Measurements from ENCODE around the gene CHRNA9.
A peak's percentile ranks its signal among the peaks of the same experiment; 100 is the strongest.

The CHRNA9 gene

DNA sequence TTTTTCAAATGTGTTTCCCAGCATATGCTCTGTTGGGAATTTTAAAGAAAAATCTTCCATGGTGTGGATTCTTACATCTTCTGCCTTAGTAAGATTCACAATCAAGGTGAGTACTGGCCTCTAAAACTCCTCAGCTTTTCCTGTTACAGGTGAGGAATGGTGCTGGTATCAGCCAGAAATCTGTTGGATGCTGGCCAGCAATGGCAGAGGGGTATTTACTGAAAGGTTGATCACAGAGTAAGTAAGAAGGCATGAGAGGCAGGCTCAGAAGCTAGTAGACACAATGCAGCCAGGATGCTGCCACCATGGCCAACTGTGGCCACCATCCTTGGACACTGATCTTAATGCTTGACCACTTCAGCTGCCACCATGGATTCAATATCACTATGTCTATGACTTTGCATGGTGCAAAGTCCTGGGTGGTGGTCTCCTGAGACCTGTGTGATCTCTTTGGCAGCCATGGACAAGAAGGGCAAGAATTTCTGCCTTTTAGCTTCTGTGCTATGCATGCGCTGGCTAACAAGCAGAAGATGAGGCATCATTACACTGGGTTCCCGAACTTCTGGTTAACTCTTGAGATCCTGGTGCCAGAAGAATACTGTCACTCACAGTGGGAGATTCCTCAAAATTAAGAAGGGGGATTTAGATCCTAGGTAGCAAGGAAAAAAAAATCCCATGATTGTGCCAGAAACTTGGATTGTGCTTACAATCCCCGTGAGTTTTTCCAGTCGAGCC is 60.2 kb downstream of the CHRNA9 start:
- H2BK120ac ChIP-seq (ENCODE audit: low read depth, low read length), result no peak overlapping the region
- H3K23ac ChIP-seq (ENCODE audit: low read depth, low read length, poor library complexity), result no peak overlapping the region
- no peak overlapping the region for H3K4me2 ChIP-seq (ENCODE audit: insufficient read depth, low read length, poor library complexity, severe bottlenecking)
- no peak for DNase-seq (ENCODE audit: low spot score)
- H3K18ac ChIP-seq (ENCODE audit: low read length), result peak overlapping the region; percentile 90
- no peak overlapping the region for H3K14ac ChIP-seq (ENCODE audit: low read length)
- peaks cover 3 to 8% of the 10 kb centered on the region in 2 donors for H3K4me1 ChIP-seq (ENCODE audit: control insufficient read depth in 2 of 2, insufficient read depth in 1 of 2, low read depth in 1 of 2, low read length in 2 of 2)
- H3K79me1 ChIP-seq (ENCODE audit: low read depth, low read length), result no peaks in the 10 kb centered on the region
- no peak overlapping the region for H4K91ac ChIP-seq (ENCODE audit: low read depth, low read length, poor library complexity)
- peak overlapping the region; percentile 71 for H2AFZ ChIP-seq (ENCODE audit: low read length)
- no peak overlapping the region for H2BK5ac ChIP-seq (ENCODE audit: low read length)
- H2BK15ac ChIP-seq (ENCODE audit: low read length), result no peak overlapping the region
- H3K4me3 ChIP-seq (ENCODE audit: low read length in 2 of 2), result no peak overlapping the region
- H3K27ac ChIP-seq (replicated peaks; ENCODE audit: low read length), result no peak overlapping the region
- no peak overlapping the region for H3K4ac ChIP-seq (ENCODE audit: low read length)
- no peak overlapping the region for H2BK12ac ChIP-seq (ENCODE audit: low read length)
- no peaks in the 10 kb centered on the region for H3K27me3 ChIP-seq (ENCODE audit: control insufficient read depth in 3 of 3, insufficient read depth in 3 of 3, low read depth in 1 of 3, low read length in 3 of 3)
- WGBS, 2 donors (ENCODE audit: extremely low coverage in 2 of 2, insufficient read length in 2 of 2, insufficient replicate concordance in 1 of 2), result no CpG with 5 or more reads among the region's 4 CpGs
- peak overlapping the region; percentile 17 for H4K8ac ChIP-seq (ENCODE audit: low read depth, low read length)
- H3K9me3 ChIP-seq (replicated peaks in 1 of 2; ENCODE audit: control insufficient read depth in 2 of 2, insufficient read depth in 1 of 2, low read depth in 1 of 2, low read length in 2 of 2), result no peaks in the 10 kb centered on the region
- H3K9ac ChIP-seq (ENCODE audit: low read depth, low read length, poor library complexity), result no peak overlapping the region
- H3K36me3 ChIP-seq (replicated peaks in 1 of 2; ENCODE audit: control insufficient read depth in 2 of 2, insufficient read depth in 2 of 2, low read length in 2 of 2), result no peaks in the 10 kb centered on the region
- no peak overlapping the region for H2AK5ac ChIP-seq (ENCODE audit: low read depth, low read length)

DNA sequence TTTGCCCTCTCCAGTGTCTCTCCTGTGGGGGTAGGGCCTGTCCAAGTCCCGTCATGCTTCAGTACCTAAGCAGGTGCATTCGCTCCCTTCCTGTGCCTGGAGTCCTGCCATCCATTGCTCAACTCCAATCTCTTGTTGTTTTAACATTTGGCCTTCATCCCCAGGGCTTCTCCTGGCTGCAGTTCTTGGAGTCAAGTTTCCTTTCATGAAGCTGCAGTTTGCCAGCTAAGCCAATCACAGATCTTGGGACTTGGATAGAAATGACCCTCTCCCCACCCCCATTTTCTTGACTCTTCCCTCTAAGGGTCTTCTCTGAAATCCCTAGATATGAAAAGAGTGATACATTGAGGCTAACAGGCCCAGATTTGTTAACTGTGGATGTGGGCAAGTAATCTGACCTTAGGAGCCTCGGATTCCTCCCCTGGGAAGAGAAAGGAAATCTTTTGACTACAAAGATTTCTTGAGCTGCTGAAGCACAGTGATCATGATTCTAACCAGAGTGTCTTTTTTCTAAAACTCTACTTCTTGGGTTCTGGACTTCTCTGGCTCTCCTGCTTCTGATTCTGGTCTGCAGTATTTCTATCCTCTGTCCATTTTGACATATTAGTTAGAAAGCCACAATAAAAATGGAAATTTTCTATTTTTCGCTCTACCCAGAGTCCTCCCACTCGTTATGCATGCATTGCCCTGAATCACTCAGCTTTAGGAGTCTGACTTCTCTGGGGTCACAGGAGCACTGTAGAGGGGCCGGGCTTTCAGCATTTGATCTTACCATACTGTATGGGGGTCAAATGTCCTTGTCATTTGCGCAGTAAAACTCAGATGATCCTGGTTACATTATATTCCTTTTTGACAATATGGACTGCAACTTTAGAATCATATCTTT is 61.0 kb downstream of the CHRNA9 start:
- Histone ChIP-seq H3K9me3 (replicated peaks in 1 of 2; ENCODE audit: control insufficient read depth in 2 of 2, insufficient read depth in 1 of 2, low read depth in 1 of 2, low read length in 2 of 2) (no peaks in the 10 kb centered on the region), H3K79me1 (ENCODE audit: low read depth, low read length) (no peaks in the 10 kb centered on the region), H3K23ac (ENCODE audit: low read depth, low read length, poor library complexity) (no peak overlapping the region), H4K8ac (ENCODE audit: low read depth, low read length) (no peak overlapping the region), H3K27me3 (ENCODE audit: control insufficient read depth in 3 of 3, insufficient read depth in 3 of 3, low read depth in 1 of 3, low read length in 3 of 3) (no peaks in the 10 kb centered on the region), H2AK5ac (ENCODE audit: low read depth, low read length) (no peak overlapping the region), H3K27ac (replicated peaks; ENCODE audit: low read length) (peak overlapping the region; percentile 23), H2BK5ac (ENCODE audit: low read length) (no peak overlapping the region), H2BK15ac (ENCODE audit: low read length) (no peak overlapping the region), H3K9ac (ENCODE audit: low read depth, low read length, poor library complexity) (no peak overlapping the region), H3K18ac (ENCODE audit: low read length) (peak overlapping the region; percentile 90), H3K36me3 (replicated peaks in 1 of 2; ENCODE audit: control insufficient read depth in 2 of 2, insufficient read depth in 2 of 2, low read length in 2 of 2) (no peaks in the 10 kb centered on the region), H3K4me2 (ENCODE audit: insufficient read depth, low read length, poor library complexity, severe bottlenecking) (no peak overlapping the region), H2BK120ac (ENCODE audit: low read depth, low read length) (no peak overlapping the region), H3K14ac (ENCODE audit: low read length) (no peak overlapping the region), H3K4me3 (ENCODE audit: low read length in 2 of 2) (no peak overlapping the region), H3K4me1 (ENCODE audit: control insufficient read depth in 2 of 2, insufficient read depth in 1 of 2, low read depth in 1 of 2, low read length in 2 of 2) (peaks cover 3 to 8% of the 10 kb centered on the region in 2 donors), H2AFZ (ENCODE audit: low read length) (peak overlapping the region; percentile 71), H4K91ac (ENCODE audit: low read depth, low read length, poor library complexity) (no peak overlapping the region), H3K4ac (ENCODE audit: low read length) (no peak overlapping the region), H2BK12ac (ENCODE audit: low read length) (no peak overlapping the region)
- no CpG with 5 or more reads among the region's 7 CpGs for WGBS, 2 donors (ENCODE audit: extremely low coverage in 2 of 2, insufficient read length in 2 of 2, insufficient replicate concordance in 1 of 2)
- no peak for DNase-seq (ENCODE audit: low spot score)

DNA sequence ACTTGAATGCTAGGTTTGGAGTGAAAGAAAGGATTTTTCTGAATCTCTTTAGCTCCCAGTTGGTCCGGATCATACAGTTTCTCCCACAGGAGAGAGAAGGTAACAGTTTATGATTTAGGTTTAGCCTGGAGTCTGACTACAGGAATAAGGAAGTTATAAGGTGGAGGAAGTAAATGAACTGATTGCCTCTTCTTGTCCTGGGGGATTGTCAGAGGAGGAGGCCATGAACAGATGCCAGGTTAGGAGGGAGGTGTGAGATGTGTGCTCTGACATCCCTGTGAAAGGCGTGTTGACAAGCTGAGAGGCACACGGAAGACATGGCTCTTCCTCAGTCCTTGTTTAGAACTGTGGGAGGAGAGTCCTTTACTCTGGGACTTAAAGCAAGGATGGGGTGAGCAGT is 64.4 kb downstream of the CHRNA9 start:
- H3K36me3 ChIP-seq (replicated peaks in 1 of 2; ENCODE audit: control insufficient read depth in 2 of 2, insufficient read depth in 2 of 2, low read length in 2 of 2), result no peaks in the 10 kb centered on the region
- H3K9ac ChIP-seq (ENCODE audit: low read depth, low read length, poor library complexity), result no peak overlapping the region
- DNase-seq (ENCODE audit: low spot score), result no peak
- no peak overlapping the region for H2BK120ac ChIP-seq (ENCODE audit: low read depth, low read length)
- peaks cover 3 to 13% of the 10 kb centered on the region in 2 donors for H3K4me1 ChIP-seq (ENCODE audit: control insufficient read depth in 2 of 2, insufficient read depth in 1 of 2, low read depth in 1 of 2, low read length in 2 of 2)
- no peak overlapping the region for H2AK5ac ChIP-seq (ENCODE audit: low read depth, low read length)
- H3K14ac ChIP-seq (ENCODE audit: low read length), result no peak overlapping the region
- no peak overlapping the region for H2AFZ ChIP-seq (ENCODE audit: low read length)
- no peak overlapping the region for H2BK5ac ChIP-seq (ENCODE audit: low read length)
- no peak overlapping the region for H2BK12ac ChIP-seq (ENCODE audit: low read length)
- H3K27me3 ChIP-seq (ENCODE audit: control insufficient read depth in 3 of 3, insufficient read depth in 3 of 3, low read depth in 1 of 3, low read length in 3 of 3), result no peaks in the 10 kb centered on the region
- WGBS, 2 donors (ENCODE audit: extremely low coverage in 2 of 2, insufficient read length in 2 of 2, insufficient replicate concordance in 1 of 2), result no CpG with 5 or more reads among the region's 3 CpGs
- no peak overlapping the region for H4K8ac ChIP-seq (ENCODE audit: low read depth, low read length)
- H3K4ac ChIP-seq (ENCODE audit: low read length), result no peak overlapping the region
- H3K18ac ChIP-seq (ENCODE audit: low read length), result peak overlapping the region; percentile 34
- no peak overlapping the region for H3K4me3 ChIP-seq (ENCODE audit: low read length in 2 of 2)
- no peak overlapping the region for H3K4me2 ChIP-seq (ENCODE audit: insufficient read depth, low read length, poor library complexity, severe bottlenecking)
- H3K9me3 ChIP-seq (replicated peaks in 1 of 2; ENCODE audit: control insufficient read depth in 2 of 2, insufficient read depth in 1 of 2, low read depth in 1 of 2, low read length in 2 of 2), result no peaks in the 10 kb centered on the region
- no peak overlapping the region for H3K23ac ChIP-seq (ENCODE audit: low read depth, low read length, poor library complexity)
- H4K91ac ChIP-seq (ENCODE audit: low read depth, low read length, poor library complexity), result no peak overlapping the region
- H3K27ac ChIP-seq (replicated peaks; ENCODE audit: low read length), result no peak overlapping the region
- no peaks in the 10 kb centered on the region for H3K79me1 ChIP-seq (ENCODE audit: low read depth, low read length)
- no peak overlapping the region for H2BK15ac ChIP-seq (ENCODE audit: low read length)

DNA sequence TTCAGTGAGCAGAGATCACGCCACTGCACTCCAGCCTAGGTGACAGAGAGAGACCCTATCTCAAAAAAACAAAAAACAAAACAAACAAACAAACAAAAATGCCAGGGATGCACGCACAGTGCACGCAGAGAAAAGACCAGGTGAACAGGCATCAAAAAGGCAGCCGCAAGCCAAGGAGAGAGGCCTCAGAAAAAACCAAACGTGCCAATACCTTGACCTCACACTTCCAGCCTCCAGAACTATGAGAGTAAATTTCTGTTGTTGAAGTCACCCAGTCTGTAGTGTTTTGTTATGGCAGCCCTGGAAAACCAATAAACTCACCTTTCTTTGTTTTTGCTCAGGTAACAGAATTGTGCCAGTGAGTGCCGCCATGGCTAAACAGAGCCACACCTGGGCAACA is 66.0 kb downstream of the CHRNA9 start:
- Histone ChIP-seq H2BK120ac (ENCODE audit: low read depth, low read length) (no peak overlapping the region), H3K14ac (ENCODE audit: low read length) (no peak overlapping the region), H3K9me3 (replicated peaks in 1 of 2; ENCODE audit: control insufficient read depth in 2 of 2, insufficient read depth in 1 of 2, low read depth in 1 of 2, low read length in 2 of 2) (no peaks in the 10 kb centered on the region), H3K4me3 (ENCODE audit: low read length in 2 of 2) (no peak overlapping the region), H4K91ac (ENCODE audit: low read depth, low read length, poor library complexity) (no peak overlapping the region), H3K4ac (ENCODE audit: low read length) (no peak overlapping the region), H3K27ac (replicated peaks; ENCODE audit: low read length) (no peak overlapping the region), H2BK15ac (ENCODE audit: low read length) (no peak overlapping the region), H3K18ac (ENCODE audit: low read length) (no peak overlapping the region), H3K36me3 (replicated peaks in 1 of 2; ENCODE audit: control insufficient read depth in 2 of 2, insufficient read depth in 2 of 2, low read length in 2 of 2) (no peaks in the 10 kb centered on the region), H2BK5ac (ENCODE audit: low read length) (no peak overlapping the region), H3K4me2 (ENCODE audit: insufficient read depth, low read length, poor library complexity, severe bottlenecking) (no peak overlapping the region), H2AFZ (ENCODE audit: low read length) (no peak overlapping the region), H3K9ac (ENCODE audit: low read depth, low read length, poor library complexity) (no peak overlapping the region), H4K8ac (ENCODE audit: low read depth, low read length) (no peak overlapping the region), H3K4me1 (ENCODE audit: control insufficient read depth in 2 of 2, insufficient read depth in 1 of 2, low read depth in 1 of 2, low read length in 2 of 2) (peaks cover 0 to 8% of the 10 kb centered on the region in 2 donors), H3K27me3 (ENCODE audit: control insufficient read depth in 3 of 3, insufficient read depth in 3 of 3, low read depth in 1 of 3, low read length in 3 of 3) (no peaks in the 10 kb centered on the region), H2BK12ac (ENCODE audit: low read length) (no peak overlapping the region), H3K79me1 (ENCODE audit: low read depth, low read length) (no peaks in the 10 kb centered on the region), H3K23ac (ENCODE audit: low read depth, low read length, poor library complexity) (no peak overlapping the region), H2AK5ac (ENCODE audit: low read depth, low read length) (no peak overlapping the region)
- no peak for DNase-seq (ENCODE audit: low spot score)
- WGBS, 2 donors (ENCODE audit: extremely low coverage in 2 of 2, insufficient read length in 2 of 2, insufficient replicate concordance in 1 of 2), result no CpG with 5 or more reads among the region's 6 CpGs
